ENCODE results near the gene NKX2-1.

DNA sequence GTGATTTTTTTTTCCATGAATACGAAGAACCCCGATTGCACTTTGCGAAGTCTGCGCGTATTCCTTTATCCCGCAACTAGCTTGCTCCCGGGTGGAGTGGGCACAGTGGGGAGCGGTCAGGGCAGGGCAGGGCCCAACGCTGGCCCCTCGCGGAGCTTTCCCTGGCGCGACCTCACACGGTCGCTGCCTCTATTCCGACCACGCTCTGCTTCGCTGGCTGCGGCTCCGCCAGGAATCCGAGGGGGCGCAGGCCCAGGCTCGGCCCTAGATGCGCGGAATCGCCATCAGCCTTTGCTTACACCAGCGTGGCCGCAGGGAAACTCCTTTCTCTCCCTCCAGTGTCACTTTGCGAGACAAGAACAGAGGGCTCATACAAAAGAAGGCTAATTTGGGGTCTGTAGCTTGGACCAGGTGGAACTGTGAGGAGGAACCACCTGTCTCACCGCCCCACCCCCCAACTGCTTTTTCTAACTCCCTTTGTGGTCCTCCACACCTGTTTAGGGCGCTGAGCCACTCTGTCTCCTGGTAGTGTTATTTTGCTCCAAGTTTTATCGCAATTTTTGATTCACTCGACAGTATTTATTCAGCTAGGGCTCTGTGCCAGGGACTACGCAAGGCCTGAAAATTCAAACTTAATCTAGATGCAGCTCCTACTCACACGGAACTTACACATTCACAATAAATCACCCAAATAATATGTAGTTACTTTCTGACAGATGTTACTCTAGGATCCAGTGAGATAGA, 3.1 kb upstream of the NKX2-1 start:
- no peak for TF ChIP-seq ZFP3 (CRISPR knock-in tag; IDR thresholded peaks at IDR 0.05)
- no peak for TF ChIP-seq ZNF70 (CRISPR knock-in tag; IDR thresholded peaks at IDR 0.05)
- TF ChIP-seq RARB (CRISPR knock-in tag; IDR thresholded peaks at IDR 0.05) = no peak
- no peak for TF ChIP-seq ISL1 (CRISPR knock-in tag; IDR thresholded peaks at IDR 0.05)
- TF ChIP-seq, protein P1, sequence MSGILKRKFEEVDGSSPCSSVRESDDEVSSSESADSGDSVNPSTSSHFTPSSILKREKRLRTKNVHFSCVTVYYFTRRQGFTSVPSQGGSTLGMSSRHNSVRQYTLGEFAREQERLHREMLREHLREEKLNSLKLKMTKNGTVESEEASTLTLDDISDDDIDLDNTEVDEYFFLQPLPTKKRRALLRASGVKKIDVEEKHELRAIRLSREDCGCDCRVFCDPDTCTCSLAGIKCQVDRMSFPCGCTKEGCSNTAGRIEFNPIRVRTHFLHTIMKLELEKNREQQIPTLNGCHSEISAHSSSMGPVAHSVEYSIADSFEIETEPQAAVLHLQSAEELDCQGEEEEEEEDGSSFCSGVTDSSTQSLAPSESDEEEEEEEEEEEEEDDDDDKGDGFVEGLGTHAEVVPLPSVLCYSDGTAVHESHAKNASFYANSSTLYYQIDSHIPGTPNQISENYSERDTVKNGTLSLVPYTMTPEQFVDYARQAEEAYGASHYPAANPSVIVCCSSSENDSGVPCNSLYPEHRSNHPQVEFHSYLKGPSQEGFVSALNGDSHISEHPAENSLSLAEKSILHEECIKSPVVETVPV (CRISPR knock-in tag; IDR thresholded peaks at IDR 0.05) = no peak
- TF ChIP-seq, protein P2, sequence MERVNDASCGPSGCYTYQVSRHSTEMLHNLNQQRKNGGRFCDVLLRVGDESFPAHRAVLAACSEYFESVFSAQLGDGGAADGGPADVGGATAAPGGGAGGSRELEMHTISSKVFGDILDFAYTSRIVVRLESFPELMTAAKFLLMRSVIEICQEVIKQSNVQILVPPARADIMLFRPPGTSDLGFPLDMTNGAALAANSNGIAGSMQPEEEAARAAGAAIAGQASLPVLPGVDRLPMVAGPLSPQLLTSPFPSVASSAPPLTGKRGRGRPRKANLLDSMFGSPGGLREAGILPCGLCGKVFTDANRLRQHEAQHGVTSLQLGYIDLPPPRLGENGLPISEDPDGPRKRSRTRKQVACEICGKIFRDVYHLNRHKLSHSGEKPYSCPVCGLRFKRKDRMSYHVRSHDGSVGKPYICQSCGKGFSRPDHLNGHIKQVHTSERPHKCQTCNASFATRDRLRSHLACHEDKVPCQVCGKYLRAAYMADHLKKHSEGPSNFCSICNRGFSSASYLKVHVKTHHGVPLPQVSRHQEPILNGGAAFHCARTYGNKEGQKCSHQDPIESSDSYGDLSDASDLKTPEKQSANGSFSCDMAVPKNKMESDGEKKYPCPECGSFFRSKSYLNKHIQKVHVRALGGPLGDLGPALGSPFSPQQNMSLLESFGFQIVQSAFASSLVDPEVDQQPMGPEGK (CRISPR knock-in tag; IDR thresholded peaks at IDR 0.05; ENCODE audit: borderline replicate concordance) = no peak
- no peak for TF ChIP-seq ZFP30 (CRISPR knock-in tag; IDR thresholded peaks at IDR 0.05)
- TF ChIP-seq, protein P3, sequence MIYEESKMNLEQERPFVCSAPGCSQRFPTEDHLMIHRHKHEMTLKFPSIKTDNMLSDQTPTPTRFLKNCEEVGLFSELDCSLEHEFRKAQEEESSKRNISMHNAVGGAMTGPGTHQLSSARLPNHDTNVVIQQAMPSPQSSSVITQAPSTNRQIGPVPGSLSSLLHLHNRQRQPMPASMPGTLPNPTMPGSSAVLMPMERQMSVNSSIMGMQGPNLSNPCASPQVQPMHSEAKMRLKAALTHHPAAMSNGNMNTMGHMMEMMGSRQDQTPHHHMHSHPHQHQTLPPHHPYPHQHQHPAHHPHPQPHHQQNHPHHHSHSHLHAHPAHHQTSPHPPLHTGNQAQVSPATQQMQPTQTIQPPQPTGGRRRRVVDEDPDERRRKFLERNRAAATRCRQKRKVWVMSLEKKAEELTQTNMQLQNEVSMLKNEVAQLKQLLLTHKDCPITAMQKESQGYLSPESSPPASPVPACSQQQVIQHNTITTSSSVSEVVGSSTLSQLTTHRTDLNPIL (CRISPR knock-in tag; IDR thresholded peaks at IDR 0.05; ENCODE audit: low read depth) = no peak
- TF ChIP-seq ZNF8 (CRISPR knock-in tag; IDR thresholded peaks at IDR 0.05) = no peak
